Esophagus mucosa (tissue), 1 donor: ENCODE measurements around the gene GPRIN3. TPM values are rescaled to one million over a fixed set of nuclear protein-coding genes. Genes with fewer than 3 reads are reported as not detected.

Experiments
- ATAC-seq: fragments of 200-7000 bp; cut with Tn5 transposase; one replicate; pipeline ENCODE4 v1.9.1; 2020
- total RNA-seq: library from RNA; stranded (reverse); gene quantifications from one replicate; pipeline ENCODE4 v1.2.4, GENCODE V29; 2023
- donor health status: DM: yes; HTN: yes; CAD: no.

Gene GPRIN3
- total RNA-seq, 1 donor from 2014 or later, result 0.36 TPM

DNA sequence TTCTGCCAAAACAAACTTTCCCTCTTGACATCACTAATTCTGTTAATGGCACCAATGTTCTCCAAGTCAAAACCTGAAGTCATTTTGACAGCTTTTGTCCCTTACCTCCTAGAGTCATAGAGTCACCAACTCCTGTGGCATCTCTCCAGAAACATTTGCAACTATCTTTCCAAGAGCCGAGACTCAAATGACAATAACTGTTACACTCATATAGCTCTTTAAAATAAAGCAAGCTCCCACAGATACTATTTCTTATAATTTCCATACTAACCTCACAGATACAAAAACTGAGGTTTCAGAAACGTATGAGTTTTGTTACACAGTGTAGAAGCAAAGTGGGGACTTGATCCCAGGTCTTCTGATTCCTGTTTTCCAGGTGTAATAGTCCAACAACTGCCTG lies 18.3 kb downstream of the GPRIN3 start:
- no peak for ATAC-seq

- no peak for ATAC-seq
Observed at GRCh38 chr4:89288430-89288829, 19.2 kb downstream of the GPRIN3 start.

DNA sequence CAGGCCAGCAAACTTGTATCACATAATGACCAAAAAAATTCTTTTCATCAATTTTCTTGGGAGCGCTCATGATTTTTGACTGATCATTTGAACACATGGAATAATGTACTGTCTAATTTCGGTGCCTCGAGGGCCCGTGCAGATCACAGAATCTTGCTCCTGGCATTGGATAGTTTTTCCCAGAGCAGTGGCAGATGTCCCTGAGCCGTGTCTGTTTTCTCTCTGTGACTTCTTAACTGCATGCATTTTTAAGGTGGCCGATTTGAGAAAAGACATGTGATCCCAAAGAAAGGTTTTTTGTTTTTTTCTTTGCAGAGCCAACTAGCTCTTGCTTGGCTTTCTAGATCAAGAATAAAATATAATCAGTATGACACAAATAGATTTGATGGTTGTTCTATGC lies 19.7 kb downstream of the GPRIN3 start:
- ATAC-seq, result no peak

- no peak for ATAC-seq
Observed at GRCh38 chr4:89285745-89286144, 21.9 kb downstream of the GPRIN3 start.

- ATAC-seq, result no peak
Observed at GRCh38 chr4:89284828-89285227, 22.8 kb downstream of the GPRIN3 start.

DNA sequence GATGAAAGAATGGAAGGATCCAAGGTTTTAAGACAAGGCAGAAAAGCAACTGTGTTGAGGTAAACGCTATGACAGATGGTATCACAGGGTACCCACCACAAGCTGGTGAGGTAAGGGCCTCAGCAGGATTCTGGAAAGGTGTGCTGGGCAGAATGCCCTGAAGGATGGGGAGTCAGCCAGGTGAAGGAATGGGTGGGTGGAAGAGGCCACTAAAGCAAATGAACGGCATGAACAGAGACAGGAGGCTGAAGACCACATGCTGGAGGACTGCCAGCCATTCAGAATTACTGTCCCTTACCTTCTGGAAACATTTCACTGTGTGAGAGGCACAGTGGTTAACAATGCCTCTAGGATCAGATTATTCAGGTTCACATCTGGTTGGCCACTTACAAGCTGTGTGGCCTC lies 23.6 kb downstream of the GPRIN3 start:
- no peak for ATAC-seq

- ATAC-seq, result peak; percentile 29
Observed at GRCh38 chr4:89283226-89284009, 24.2 kb downstream of the GPRIN3 start.

DNA sequence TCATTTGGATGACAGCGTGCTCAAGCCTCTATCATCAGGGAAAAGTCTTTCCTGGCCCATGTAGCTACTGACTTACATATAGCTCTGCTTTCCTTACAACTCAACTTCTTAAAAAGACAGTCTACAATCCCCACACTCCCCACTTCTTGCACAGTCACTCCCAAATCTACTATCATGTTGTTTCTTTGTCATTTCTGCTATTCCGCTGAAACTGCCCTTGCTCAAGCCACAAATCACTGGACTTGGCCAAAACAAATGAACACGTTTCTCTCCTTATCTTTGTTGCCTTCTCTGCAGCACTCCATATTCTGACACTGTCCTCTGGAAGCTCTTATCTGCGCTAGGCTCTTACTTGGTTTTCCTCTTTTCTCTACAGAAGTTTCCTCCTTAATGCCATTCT lies 28.2 kb downstream of the GPRIN3 start:
- no peak for ATAC-seq

DNA sequence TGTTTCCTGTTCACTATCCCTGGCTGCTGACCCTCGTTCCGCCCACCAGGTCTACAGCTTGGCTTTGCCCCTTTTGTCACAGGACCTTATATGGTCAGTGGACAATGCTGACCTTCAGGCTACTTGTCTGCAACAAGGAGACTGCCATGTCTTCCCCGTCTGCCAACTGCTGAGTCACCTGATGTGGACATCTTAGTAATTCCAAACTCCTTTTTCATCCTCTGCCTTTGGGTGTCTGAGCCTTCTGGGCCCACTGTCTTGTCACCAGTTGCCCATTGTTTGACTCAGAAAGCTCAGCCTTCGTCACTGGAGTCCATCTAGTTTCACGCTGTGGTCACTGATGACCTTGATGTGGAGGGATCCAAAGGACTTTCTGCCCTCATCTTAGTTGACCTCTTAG lies 30.2 kb downstream of the GPRIN3 start:
- ATAC-seq, result no peak

DNA sequence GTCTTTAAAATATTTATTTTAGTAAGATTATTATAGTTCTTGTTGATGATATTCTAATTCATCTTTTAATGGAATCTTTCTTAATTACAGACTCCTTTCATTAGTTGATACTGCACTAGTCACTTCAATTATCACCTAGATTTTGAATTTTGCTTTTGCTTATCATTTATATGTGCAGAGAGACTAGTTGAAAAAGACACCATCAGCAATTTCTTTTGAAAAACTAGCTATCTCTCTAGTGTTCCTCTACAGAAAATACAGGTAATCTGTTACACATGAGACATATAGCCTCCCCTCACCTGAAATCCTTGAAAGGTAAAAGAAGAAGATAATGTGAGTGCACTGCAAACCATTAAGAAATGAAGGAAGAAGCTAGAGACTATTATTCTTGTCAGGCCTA lies 31.3 kb downstream of the GPRIN3 start:
- no peak for ATAC-seq

GRCh38 chr4:89275587-89275986 lies 32.0 kb downstream of the GPRIN3 start:
- no peak for ATAC-seq

- no peak for ATAC-seq
Observed at GRCh38 chr4:89273741-89274141, 33.9 kb downstream of the GPRIN3 start.

DNA sequence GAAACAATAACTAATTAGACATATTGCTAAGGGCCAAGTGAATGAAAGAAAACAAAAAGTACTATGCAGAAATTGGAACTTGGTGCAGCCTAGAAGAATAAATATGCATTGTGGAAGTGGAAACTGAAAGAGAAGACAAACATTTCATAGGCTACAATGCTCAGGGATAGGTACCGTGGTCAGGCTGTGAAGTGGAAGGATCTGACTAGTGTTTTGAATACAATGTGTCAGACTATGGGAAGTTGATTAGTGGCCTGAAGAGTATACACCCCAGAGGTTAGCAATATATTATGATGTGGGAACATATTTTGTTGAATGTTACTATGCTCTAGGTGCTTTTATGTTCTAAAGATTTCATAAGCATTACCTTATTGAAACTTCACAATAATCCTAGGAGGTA lies 36.8 kb downstream of the GPRIN3 start:
- ATAC-seq, result no peak

- ATAC-seq, result no peak
Observed at GRCh38 chr4:89269121-89269666, 38.4 kb downstream of the GPRIN3 start.

GRCh38 chr4:89268679-89269078 lies 38.9 kb downstream of the GPRIN3 start:
- no peak for ATAC-seq

DNA sequence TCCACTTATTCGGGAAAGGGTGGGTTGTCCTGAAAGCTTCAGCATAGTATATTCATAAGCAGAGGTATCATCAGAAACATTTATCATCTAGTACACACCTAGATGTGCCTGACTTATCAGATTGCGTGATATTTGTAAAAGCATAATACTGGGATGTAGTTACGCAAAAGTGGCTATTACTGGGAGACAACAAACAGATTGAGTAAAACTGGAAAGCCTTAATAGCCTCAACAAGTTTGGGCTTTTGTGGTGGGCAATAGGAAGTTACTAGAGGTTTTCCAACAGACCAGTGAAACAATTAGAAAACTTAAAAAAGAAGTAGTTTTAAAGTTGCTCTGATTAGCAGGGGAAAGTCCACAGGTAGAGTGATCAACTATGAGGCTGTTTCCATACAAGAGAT lies 39.8 kb downstream of the GPRIN3 start:
- ATAC-seq, result no peak

DNA sequence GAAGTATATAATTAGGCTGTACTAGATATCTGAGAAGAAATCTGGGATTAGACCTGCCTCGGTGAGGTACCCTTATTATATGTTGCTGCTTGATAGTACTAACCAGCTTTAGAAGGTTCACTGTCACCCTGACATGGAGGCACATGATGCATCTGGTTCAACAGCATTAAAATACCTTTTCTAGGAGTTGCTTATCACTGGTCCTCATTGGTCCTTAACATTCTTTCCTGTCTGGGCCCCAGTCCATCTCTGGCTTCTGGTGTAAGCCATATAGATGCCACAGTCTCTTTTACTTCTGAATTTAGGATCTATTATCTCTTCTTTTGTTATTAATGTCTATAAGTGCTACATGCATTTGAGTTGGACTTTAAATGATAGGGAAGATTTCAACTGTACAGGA lies 40.2 kb downstream of the GPRIN3 start:
- no peak for ATAC-seq

DNA sequence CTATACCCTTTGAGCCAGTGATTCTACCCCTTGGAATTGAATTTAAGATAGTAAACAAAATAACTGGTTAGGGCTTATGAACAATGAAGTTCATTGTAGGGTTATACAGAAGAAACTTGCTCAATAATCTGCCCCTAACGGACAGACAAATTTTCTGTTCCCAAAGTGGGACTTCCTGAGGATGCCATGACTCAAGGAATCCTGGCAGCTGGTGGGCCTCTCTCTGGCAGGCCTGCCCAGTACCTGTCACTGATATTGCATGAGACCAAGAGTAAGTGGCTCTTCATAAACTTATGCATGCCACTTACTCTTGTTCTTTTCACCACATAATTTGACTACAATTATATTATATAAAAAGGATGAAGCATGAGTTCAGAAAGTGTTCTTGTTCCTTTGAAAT lies 41.5 kb downstream of the GPRIN3 start:
- no peak for ATAC-seq

DNA sequence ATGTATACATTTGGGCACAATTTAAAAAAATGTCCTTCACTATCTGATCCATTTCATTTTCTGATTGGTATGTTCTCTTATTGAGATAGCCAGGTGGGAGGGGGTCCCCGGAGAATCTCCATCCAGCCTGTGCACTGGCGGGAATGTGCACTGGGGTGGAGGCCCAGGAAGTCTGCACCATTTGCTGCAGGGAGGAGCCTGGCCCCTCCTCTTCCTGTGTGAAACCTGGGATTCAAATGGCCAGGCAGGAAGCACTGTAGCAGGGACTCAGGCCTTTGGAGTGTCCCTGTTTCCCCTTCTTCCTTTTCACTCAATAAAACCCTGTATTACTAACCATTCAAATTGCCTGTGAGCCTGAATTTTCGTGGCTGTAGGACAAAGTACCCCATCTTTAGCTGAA lies 44.3 kb downstream of the GPRIN3 start:
- no peak for ATAC-seq

DNA sequence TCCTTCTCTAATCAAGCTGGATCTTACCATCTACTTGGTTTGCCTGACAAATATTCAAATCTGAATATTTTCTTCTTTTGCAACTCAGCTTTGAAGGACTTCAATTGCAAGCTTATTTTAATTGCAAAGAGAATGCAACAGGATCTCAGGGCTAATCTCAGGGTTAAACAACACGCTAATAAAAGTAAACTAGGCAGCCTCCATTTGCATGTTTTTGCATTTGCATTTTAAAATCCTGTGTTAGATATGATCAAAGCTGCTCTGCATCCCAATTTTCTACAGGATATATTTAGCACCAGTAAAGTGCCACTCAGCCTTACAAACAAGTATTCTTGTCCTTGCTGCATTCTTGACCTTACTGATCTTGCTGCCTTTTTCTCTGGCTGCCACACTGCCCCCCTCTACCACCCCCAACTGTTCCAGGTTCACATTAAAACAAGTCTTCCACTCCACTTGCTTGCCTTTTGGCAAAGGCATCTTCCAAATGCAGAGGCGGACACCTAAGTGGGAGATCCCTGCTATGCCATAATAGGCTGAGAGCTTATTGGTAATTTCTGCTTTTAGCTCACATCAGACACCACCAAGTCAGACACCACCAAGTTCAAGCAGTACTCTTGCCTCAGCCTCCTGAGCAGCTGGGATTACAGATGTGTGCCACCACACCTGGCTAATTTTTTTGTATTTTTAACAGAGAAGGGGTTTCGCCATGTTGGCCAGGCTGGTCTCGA lies 48.1 kb downstream of the GPRIN3 start:
- no peak for ATAC-seq

GRCh38 chr4:89258506-89258905 lies 49.1 kb downstream of the GPRIN3 start:
- ATAC-seq, result no peak

- no peak for ATAC-seq
Observed at GRCh38 chr4:89257376-89257775, 50.2 kb downstream of the GPRIN3 start.

GRCh38 chr4:89256203-89256800 lies 51.3 kb downstream of the GPRIN3 start:
- ATAC-seq, result no peak

- ATAC-seq, result no peak
Observed at GRCh38 chr4:89254847-89255246, 52.8 kb downstream of the GPRIN3 start.
